Natural killer cell (primary cell): ENCODE data around the gene POC1A. TPM values are rescaled to one million over a fixed set of nuclear protein-coding genes. Genes with fewer than 3 reads are reported as not detected.

ENCODE experiments used
- ATAC-seq, 3 donors: fragments of 150-1000 bp in 2 of 3; fragments of 200-7000 bp in 1 of 3; cut with Tn5 transposase; 1 replicate in 1 of 3; 2 replicates in 2 of 3; pipeline ENCODE4 v1.10.0; 2021; ENCODE audit warnings: mild to moderate bottlenecking in 2 of 3, moderate library complexity in 2 of 3
- DNase-seq, 2 donors: peaks; one replicate each; pipeline versions ENCODE4 v3.0.0 to v3.0.0-alpha.2; 2013 to 2021; ENCODE audit warnings: mixed read lengths in 1 of 2
- H3K27ac ChIP-seq: one replicate; pipeline ENCODE4 v1.5.1; 2013; ENCODE audit warnings: mild to moderate bottlenecking, low read length
- H3K27me3 ChIP-seq: one replicate; pipeline ENCODE4 v1.6.1; 2013; ENCODE audit warnings: low read length; ENCODE audit not compliant: control insufficient read depth, insufficient read depth
- H3K36me3 ChIP-seq: one replicate; pipeline ENCODE4 v1.6.1; 2013; ENCODE audit warnings: low read length; ENCODE audit not compliant: control insufficient read depth, insufficient read depth
- H3K4me1 ChIP-seq: one replicate; pipeline ENCODE4 v1.6.1; 2013; ENCODE audit warnings: low read length; ENCODE audit not compliant: control insufficient read depth, insufficient read depth
- H3K4me3 ChIP-seq: one replicate; pipeline ENCODE4 v1.5.1; 2013; ENCODE audit warnings: low read length
- H3K9me3 ChIP-seq: one replicate; pipeline ENCODE4 v1.6.1; 2013; ENCODE audit warnings: low read length; ENCODE audit not compliant: control insufficient read depth, insufficient read depth
- H3K27ac Mint-ChIP-seq, 2 donors: one replicate each; pipeline ENCODE4 v1.8.0; 2022; ENCODE audit warnings: mild to moderate bottlenecking in 2 of 2, mixed read lengths in 2 of 2, moderate library complexity in 1 of 2
- H3K27me3 Mint-ChIP-seq, 2 donors: one replicate each; pipeline ENCODE4 v1.8.0; 2022; ENCODE audit warnings: low read depth in 2 of 2, mixed read lengths in 2 of 2
- H3K36me3 Mint-ChIP-seq: one replicate; pipeline ENCODE4 v1.8.0; 2022; ENCODE audit warnings: mixed read lengths
- H3K4me1 Mint-ChIP-seq, 2 donors: one replicate each; pipeline ENCODE4 v1.8.0; 2022; ENCODE audit warnings: mixed read lengths in 2 of 2
- H3K4me3 Mint-ChIP-seq: one replicate; pipeline ENCODE4 v1.8.0; 2022; ENCODE audit warnings: mild to moderate bottlenecking, moderate library complexity, mixed read lengths
- H3K9me3 Mint-ChIP-seq, 2 donors: one replicate each; pipeline ENCODE4 v1.8.0; 2022; ENCODE audit warnings: mixed read lengths in 2 of 2
- WGBS: methylation state at CpG from one replicate; pipeline ENCODE4 v1.1.7; 2013; ENCODE audit warnings: missing lambda C conversion rate; ENCODE audit not compliant: insufficient coverage; 5-methylcytosine and 5-hydroxymethylcytosine counted together
- intact Hi-C: fragments of 100-400 bp; cut with micrococcal nuclease; formaldehyde crosslinking; loops from one replicate; pipeline ENCODE4 v1.14.2; 2022
- total RNA-seq, 4 donors: library from RNA; stranded (reverse); fragments of 120-200 nt in 1 of 4; gene quantifications; one replicate each; pipeline versions ENCODE4 v1.2.3 to v1.2.4, GENCODE V29; 2013 to 2022
- TF ChIP-seq, protein P1 (sequence below): fragments of 200-600 bp; IDR thresholded peaks from one replicate; pipeline ENCODE4 v1.8.0; 2022; ENCODE audit warnings: antibody characterized with exemption

The POC1A gene
- total RNA-seq, 3 donors from 2014 or later (not counting 1 experiment from before 2014, with no cell fraction given) = 1.3 to 2.6 (median 2.4) TPM

DNA sequence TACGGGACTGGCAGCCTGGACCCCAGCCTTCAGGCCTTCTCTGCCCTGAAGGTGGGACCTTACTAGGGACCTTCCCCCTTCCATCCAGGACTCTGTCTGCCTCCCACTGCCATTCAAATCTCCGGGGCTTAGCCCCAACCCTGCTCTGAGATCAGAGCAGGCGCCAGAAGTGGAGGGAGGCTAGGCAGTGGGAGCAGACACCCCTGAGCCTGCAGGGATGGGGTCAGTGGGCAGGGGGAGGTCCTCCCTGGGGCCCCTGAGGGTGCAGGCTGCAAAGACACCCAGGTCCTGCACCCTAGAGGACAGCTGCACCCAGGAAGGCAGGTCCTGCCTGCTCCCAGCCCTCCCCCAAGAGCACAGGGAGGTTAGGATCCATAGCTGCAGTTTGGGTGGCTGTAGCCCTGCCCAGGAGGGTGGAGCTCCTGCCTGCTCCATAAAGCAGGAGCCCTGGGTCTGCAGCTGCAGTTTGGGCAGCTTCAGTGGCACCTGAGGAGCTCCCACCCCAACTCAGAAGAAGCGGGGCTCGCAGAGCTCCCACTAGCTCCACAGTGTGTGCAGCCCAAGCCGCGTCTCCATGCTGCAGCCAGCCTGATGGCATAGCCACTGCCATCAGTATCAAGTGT lies 8.1 kb upstream of the POC1A start:
- no peak overlapping the region for H3K27ac Mint-ChIP-seq
- no peaks in the 10 kb centered on the region for H3K27me3 ChIP-seq
- H3K27me3 Mint-ChIP-seq = no peaks in the 10 kb centered on the region
- intact Hi-C loops = no loop called here
- no peak overlapping the region for H3K27ac ChIP-seq
- ATAC-seq (no peak), DNase-seq (no peak)
- no peaks in the 10 kb centered on the region for H3K4me1 Mint-ChIP-seq
- WGBS = 89% methylated on average over 7 of the region's 7 CpGs
- no peaks in the 10 kb centered on the region for H3K4me1 ChIP-seq
- no peaks in the 10 kb centered on the region for H3K9me3 ChIP-seq
- TF ChIP-seq, protein P1, sequence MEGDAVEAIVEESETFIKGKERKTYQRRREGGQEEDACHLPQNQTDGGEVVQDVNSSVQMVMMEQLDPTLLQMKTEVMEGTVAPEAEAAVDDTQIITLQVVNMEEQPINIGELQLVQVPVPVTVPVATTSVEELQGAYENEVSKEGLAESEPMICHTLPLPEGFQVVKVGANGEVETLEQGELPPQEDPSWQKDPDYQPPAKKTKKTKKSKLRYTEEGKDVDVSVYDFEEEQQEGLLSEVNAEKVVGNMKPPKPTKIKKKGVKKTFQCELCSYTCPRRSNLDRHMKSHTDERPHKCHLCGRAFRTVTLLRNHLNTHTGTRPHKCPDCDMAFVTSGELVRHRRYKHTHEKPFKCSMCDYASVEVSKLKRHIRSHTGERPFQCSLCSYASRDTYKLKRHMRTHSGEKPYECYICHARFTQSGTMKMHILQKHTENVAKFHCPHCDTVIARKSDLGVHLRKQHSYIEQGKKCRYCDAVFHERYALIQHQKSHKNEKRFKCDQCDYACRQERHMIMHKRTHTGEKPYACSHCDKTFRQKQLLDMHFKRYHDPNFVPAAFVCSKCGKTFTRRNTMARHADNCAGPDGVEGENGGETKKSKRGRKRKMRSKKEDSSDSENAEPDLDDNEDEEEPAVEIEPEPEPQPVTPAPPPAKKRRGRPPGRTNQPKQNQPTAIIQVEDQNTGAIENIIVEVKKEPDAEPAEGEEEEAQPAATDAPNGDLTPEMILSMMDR = no peak
- H3K36me3 ChIP-seq = no peaks in the 10 kb centered on the region
- no peak overlapping the region for H3K4me3 Mint-ChIP-seq
- no peaks in the 10 kb centered on the region for H3K9me3 Mint-ChIP-seq
- H3K36me3 Mint-ChIP-seq = no peaks in the 10 kb centered on the region
- H3K4me3 ChIP-seq = no peak overlapping the region

DNA sequence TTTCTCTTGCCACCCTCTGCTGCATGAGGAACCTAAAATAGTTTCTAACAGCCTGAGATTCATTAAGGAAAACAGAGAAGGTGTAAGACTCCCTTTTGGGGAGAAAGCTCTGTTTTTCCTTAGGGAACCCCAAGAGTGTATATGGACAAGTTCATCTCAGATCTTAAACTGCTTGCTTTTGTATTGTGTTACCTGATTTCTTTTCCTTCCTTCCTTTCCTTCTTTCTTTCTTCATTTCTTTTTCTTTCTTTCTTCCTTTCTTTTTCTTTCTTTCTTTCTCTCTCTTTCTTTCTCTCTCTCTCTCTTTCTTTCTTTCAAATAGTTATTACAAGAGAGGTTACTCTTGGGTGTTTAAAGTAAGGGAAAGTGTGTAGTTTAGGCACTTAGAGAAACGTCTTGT lies 5.3 kb upstream of the POC1A start:
- TF ChIP-seq, protein P1 = no peak
- intact Hi-C loops = no loop called here
- Mint-ChIP-seq H3K27ac (no peak overlapping the region), H3K4me1 (peaks cover 5 to 8% of the 10 kb centered on the region in 2 donors), H3K27me3 (no peaks in the 10 kb centered on the region), H3K4me3 (no peak overlapping the region), H3K9me3 (no peaks in the 10 kb centered on the region), H3K36me3 (no peaks in the 10 kb centered on the region)
- 13% methylated on average over 1 of the region's 1 CpG for WGBS
- Histone ChIP-seq H3K4me3 (no peak overlapping the region), H3K27ac (no peak overlapping the region), H3K36me3 (no peaks in the 10 kb centered on the region), H3K4me1 (peaks cover 6% of the 10 kb centered on the region), H3K27me3 (no peaks in the 10 kb centered on the region), H3K9me3 (no peaks in the 10 kb centered on the region)
- DNase-seq (no peak), ATAC-seq (no peak)

DNA sequence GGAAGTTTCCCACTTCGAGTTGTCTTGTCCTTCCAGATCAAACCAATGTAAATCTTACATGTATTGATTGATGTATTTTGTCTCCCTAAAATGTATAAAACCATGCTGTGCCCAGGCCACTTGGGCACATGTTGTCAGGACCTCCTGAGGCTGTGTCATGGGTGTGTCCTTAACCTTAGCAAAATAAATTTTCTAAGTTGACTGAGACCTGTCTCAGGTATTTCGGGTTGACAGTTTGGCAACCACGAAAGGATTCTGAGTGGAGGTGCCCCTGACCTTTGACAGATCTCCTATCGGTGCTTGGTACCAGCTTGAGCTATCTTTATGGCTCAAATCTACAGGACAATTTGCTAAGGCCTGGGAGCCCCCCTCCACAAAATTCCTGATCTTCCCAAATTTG lies 1.7 kb upstream of the POC1A start:
- no peaks in the 10 kb centered on the region for H3K27me3 Mint-ChIP-seq
- intact Hi-C loops = loop anchor here (2.0 kb wide), 1 partner anchor 213 kb away; the partner anchor contains the start of gene PARP3
- no peaks in the 10 kb centered on the region for H3K9me3 ChIP-seq
- DNase-seq = no peak
- peaks cover 10 to 14% of the 10 kb centered on the region in 2 donors for H3K4me1 Mint-ChIP-seq
- H3K4me1 ChIP-seq = peaks cover 16% of the 10 kb centered on the region
- H3K4me3 ChIP-seq = no peak overlapping the region
- 97% methylated on average over 3 of the region's 4 CpGs for WGBS
- no peaks in the 10 kb centered on the region for H3K9me3 Mint-ChIP-seq
- H3K27ac Mint-ChIP-seq = peak overlapping the region; percentile 53 to 96
- no peaks in the 10 kb centered on the region for H3K36me3 ChIP-seq
- no peak for ATAC-seq
- H3K4me3 Mint-ChIP-seq = peak overlapping the region; percentile 80
- H3K36me3 Mint-ChIP-seq = no peaks in the 10 kb centered on the region
- TF ChIP-seq, protein P1 = no peak
- no peak overlapping the region for H3K27ac ChIP-seq
- no peaks in the 10 kb centered on the region for H3K27me3 ChIP-seq
